GM18498 (cell line): ENCODE results near the gene TMEM178B.
"Not testable (repeated sequence)": the region's sequence is repeated elsewhere in the genome, so short reads cannot be mapped to it uniquely, and the experiment has no call there.

Source experiments
- ATAC-seq: cut with Tn5 transposase; IDR thresholded peaks from one replicate; pipeline ENCODE4 v1.9.1; 2021; ENCODE audit warnings: mild to moderate bottlenecking, moderate library complexity; ENCODE audit not compliant: unreplicated experiment

The TMEM178B gene

DNA sequence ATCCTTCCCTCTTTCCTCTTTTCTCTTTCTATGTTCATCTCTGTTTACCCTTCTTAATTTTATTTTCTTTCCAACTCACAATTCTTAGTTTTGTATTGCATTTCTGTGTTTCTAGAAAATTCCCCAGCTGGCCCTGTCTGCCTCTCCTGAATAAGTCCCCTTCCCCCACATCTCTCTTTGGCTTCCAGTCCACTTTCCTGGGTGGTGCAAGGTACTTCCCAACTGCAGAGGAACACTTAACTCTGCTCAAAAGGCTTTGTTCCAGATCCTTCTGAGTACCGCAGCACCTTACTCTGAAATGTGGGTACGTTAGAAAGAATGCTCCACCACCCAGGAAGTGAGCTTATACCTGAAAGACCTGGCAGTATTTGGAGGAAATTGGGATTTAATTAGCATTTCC, 227.0 kb downstream of the TMEM178B start:
- ATAC-seq: no peak

DNA sequence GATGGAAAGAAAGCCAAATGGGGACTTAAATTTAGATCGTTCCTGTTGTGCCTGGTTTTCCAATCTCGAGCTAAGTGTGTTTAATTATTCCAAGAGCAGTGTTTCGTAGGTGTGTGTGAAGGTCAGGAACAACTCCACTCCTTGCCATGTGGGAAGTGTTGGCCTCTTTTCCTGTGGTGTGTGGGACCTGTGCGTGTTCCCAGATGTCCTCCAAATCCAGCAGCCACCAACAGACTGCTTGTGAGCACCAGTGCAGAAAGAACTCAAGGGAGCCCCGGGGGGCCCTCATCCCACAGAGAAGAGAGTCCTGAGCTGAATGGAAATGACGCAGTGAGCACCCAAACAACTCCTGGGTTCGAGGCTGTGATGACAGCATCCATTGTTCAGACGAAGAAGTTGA, 227.7 kb downstream of the TMEM178B start:
- ATAC-seq: no peak

DNA sequence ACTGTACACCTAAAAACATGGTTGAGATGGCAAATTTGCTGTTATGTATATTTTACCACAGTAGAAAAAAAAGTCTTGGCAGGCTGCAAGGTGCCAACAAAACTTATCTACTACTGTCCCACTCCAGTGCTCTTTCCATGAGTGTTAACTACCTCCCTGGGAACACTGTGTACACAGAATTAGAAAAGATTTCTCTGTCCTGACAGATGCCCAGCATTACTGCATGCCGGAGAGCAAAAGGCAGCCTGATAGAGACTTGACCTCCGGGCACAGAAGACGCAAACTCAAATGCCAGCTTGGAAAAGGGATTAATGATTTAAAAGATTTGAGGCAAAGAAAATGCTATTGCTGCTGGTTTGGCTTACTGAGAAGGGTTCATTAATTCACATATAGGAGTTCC, 228.8 kb downstream of the TMEM178B start:
- ATAC-seq: no peak

DNA sequence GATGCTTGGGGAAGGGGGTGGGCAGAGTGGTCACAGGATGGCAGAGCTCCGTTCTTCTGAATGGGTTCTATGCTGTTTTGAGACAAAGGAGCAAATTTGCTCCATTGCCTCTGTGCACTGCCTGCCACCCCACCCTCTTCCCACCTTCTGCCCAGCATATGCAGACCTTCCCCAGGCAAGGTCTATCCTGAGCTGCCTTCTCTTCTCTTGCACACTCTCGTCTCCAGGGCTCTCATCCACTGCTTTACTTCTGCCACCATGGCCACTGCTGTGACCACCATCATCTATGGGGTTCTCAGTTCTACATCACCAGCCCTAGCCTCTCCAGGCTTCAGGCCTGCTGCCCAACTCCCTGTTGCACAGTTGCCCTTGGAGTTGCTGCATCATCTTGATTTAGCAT, 230.4 kb downstream of the TMEM178B start:
- ATAC-seq: no peak

DNA sequence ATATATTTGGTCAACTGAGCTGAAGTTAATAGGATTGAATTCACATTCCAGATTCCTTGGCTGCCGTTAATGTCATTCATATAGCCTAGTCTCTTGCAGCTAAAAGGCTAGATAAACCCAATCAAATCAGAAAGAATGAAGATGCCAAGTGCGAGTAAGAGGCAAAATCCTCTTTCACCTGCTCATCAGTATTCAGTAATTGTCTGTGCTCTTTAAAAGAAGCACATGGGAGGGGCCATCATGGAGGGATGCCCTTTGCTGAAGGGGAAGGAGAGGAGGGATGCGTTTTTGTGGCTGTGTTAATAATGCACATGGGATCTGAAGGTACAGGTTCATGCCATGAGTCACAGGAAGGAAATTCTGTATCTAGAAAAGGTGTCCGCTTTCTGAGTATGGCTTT, 232.2 kb downstream of the TMEM178B start:
- ATAC-seq: no peak

DNA sequence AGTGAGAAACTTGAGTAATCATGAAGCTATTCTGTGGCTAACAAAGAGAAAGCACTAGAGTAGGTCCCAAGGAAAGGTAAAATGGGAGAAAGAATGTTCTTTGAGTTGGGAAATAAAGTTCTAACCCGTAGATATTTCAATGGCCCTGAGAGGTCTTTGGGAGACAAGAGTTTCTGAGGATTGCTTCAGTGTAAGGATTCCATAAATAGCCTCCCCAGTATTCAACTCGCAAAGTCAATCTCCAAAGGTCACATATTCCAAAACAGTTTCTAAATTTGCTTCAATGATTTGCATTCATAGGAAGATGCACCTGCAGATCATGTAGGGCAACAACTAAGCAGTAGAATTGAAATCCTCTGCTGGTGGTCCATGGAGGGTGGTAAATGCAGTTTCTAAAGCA, 238.5 kb downstream of the TMEM178B start:
- no peak for ATAC-seq

DNA sequence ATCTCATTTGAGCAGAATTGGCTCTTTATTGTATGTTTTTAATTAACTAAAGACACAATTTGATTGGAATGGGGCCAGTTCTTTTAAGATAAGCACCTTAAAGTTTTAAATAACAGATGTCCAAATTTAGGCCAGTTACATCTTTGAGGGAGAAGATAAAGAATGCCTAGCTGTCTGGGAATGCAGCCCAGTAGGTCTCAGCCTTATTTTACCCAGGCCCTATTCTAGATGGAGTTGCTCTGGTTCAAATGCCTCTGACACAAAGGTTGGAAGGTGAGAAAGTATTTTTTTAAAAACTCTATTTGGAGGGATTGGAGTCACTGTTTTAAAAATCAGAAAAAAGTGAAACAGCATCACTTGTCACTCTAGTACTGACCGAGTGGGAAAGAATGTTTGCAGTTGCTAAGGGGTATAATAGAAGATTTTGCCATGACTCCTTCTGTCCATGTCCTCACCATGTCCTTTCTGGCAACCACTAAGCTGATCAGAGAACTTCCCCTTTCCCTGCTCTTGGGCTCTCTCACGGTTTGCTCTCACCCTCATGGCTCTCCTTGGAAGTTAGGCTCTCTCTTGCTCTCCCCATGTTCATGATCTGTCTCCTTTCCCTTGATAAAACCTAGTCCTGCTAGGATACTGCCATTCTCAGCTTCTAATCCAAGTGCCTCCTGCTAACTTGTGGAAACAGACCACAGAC, 239.1 kb downstream of the TMEM178B start:
- ATAC-seq: no peak

DNA sequence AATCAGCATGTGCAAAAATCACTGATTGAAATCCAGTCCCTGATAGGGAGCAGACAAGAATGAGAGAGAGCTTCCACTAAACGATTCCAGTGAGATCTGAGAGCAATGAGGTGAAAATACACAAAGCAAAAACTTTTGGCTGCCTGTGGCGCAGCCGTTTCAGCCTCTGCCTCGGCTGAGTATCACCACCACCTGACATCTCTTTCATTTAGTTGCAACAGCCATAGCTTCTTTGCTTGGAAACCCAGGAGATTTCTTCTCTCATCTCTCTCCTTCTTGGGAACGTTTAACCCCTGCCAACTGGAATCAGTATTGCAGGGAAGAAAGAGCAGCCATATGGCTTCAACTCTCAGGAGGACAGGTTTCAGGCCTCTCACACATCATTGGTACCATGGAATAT, 240.0 kb downstream of the TMEM178B start:
- ATAC-seq: no peak

DNA sequence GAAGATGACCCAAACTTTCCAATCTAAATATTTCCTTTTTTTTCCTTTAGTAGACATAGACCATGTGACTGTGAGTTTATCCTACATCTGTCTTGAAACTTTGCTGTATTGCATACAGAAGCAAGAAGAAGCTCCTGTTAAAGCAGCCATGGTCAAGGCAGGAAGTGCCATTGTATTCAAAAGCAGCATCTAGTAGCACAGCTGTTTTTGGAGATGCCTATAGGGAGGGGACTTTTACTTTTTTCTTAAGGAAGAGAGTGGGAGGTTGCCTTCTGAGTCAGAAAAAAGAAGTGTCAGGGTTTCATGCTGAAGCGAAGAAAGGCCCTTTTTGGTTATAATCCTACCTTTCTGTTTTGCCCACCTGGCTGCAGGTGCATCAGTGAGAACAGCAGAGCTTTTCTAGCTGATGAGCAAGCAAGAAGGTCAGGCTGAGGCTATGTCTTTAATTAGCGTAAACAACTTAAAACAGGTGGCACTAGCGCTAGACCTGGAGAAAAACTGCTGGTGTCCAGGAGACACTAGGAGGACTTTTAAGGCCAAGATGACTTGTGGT, 243.2 kb downstream of the TMEM178B start:
- no peak for ATAC-seq

DNA sequence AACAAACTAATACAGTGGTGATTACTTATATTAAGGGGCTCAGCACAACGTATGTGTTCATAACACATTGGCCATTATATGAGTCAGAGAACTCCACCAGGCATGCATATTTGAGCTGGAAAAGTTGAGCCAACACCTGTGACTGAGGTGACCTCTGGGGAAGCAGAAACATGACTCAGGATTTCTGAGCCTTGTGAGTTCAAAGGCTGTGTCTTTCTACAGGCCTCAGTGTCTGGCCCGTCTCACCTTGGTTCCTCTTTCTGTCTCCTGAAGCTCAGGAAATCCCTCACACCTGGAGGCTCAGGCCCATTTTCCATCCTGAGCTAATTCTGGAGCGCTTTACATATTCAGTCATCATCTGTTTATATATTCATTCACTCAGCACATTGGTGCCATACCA, 246.4 kb downstream of the TMEM178B start:
- no peak for ATAC-seq

DNA sequence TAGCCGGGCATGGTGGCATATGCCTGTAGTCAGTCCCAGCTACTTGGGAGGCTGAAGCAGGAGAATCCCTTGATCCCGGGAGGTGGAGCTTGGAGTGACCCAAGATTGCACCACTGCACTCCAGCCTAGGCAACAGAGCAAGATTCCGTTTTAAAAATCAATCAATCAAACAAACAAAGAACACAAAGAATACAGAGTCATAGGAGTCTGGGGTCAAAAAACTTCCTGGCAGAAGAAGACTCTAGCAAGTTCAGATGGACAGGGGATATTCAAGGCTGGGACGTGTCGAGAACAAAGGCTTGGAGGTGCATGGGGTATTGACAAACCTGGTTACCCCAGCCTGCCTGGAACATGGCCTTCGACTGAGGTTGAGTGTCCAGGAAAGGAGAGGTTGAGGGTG, 248.5 kb downstream of the TMEM178B start:
- no peak for ATAC-seq

DNA sequence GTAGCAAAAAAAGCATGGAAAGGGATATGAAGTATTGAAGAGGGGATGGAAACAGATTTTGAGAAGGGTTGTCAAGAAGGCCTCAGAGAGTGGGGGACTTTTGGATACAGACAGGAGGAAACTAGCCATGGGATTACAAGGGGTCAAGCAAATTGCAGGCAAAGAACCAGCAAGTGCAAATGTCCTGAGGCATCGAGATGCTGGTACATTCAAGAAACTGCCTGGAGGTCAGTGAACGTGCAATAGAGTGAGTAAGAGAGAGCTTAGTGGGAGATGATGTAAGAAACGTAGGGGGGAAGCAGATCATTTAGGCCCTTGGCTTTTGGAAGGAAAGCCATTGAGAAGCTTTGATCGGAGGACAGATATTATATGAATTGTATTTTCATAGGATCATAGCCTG, 250.0 kb downstream of the TMEM178B start:
- ATAC-seq: no peak

DNA sequence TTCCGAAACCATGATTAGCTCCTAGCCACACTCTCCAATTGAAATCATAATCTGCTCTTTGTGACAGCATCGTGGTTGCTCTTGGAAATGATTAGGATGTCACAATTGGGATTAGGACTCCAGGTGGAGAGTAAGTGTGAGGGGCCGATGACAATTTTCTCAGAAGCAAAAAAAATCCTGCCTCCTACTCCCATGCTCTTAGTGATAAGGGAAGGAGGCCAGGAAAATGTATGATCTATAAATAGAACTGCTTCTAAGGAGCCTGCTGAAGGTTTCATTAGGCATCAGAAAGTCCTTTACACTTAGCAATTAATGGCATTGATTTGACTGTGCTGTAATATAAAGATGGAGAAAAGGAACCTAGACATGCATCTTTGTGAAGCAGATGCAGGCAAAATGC, 251.0 kb downstream of the TMEM178B start:
- ATAC-seq: no peak

DNA sequence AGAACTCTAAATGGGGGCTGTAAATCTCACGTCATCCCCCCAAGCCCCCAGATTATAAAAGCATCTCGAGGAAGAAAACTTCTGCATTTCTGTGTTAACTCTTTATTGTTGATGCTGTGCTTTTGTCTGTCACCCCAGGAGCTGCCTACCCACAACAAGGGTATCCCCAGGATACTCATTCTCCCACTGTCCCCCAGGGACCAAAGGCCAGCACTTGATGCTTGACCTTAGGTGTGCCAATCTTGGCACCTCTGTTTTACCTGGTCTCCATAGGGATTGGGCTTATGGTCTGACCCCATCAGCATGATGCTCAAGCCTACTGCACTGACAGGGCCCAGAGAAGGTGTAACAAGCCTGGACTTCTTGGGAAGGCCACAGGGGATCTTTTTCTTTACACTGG, 251.4 kb downstream of the TMEM178B start:
- no peak for ATAC-seq

DNA sequence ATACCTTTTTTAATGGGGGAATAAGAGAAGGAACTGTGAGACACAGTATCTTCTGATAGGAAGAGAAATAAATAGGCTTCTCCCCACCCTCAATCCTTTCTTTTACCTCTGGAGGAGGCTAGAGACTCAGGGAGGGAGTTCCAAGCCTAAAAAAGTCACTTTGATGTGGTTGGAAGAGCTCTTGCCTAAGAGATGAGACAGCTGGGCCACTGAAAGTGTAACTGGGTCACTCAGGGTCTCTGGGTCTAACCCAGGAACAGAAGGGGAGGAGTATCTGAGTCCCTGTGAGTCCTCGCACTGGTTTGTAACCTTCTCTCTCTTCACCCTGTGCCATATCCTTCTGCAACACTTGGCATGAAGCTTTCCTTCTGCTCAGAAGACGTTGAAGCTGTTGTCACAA, 254.4 kb downstream of the TMEM178B start:
- no peak for ATAC-seq

DNA sequence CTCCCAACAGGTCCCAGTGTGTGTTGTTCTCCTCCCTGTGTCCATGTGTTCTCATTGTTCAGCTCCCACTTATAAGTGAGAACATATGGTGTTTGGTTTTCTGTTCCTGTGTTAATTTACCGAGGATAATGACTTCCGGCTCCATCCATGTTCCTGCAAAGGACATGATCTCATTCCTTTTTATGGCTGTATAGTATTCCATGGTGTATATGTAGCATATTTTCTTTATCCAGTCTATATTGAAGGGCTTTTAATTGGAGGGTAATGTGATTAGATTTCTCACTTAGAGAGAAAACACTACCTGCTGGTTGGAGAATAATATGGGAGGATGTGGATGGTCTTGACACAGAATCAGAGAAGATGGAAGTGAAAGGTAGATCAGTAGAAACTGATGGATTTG, 256.4 kb downstream of the TMEM178B start:
- not testable (repeated sequence) for ATAC-seq

DNA sequence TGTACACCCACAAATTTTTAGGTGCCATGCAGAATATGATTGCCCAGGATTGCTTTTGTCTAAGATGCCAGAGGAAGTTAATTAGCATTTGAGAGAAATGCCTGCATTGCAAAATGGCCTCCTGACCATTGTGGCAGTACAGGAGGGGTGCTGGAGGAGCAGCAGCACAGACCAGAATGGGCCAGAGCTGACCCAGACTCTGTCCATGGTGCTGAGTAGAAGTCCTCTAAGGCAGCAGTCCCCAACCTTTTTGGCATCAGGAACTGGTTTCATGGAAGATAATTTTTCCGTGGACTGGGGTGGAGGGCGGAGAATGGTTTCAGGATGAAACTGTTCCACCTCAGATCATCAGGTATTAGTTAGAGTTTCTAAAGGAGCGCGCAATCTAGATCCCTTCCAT, 259.6 kb downstream of the TMEM178B start:
- no peak for ATAC-seq

DNA sequence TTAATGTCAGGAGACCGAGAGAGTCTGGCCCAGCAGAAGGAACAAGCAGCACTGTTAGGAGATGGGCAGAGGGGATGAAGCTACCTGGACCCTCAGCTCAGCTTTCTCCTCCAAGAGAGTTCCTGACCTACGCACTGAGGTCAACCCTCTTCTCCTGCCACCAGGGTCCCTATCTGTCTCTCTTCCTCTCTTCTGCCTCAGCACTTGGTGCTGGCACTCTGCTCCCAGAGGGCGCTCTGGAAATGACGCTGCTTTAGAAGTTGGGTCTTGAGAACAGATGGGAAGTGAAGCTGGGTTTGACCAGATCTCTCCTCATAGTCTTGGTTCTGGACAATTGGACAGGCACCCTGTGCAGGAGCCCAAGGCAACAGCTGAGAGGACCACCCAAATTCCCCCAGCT, 261.3 kb downstream of the TMEM178B start:
- ATAC-seq: no peak

DNA sequence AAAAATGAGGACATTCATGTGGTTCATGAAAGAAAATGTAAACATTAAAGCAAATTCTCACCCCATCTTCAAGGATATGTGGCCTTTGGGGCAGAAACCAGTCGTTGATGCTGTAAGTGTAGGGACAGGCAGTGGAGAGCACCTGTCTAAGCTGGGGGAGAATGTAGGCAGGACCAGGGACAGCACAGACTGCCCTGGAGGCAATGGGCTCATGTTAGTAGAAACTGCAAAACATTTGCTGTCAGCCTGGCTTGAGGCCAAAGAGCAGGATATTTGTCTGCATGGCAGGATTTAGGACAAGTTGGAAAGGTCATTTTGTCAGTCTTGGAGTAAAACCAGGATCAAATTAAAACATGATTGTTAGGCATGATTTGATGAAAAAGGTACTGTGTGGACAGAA, 265.7 kb downstream of the TMEM178B start:
- ATAC-seq: no peak

DNA sequence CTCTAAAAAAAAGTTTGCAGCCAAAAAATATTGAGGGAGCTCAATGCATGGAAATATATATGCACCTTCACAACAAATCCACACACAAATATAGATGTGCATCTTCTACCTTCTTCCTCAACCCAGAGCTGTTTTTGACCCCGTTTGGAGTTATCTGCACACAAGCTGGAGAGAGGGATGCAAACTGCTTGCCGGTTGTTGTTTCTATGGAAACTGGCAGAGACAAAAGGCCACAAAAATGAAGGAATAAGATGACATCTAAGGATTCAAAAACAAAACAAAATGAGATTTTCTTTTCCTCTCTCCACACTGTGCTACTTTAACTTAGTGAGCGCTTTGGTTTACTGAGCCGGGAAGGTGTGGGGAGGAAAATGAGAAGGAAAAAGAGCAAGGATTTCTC, 267.1 kb downstream of the TMEM178B start:
- no peak for ATAC-seq

DNA sequence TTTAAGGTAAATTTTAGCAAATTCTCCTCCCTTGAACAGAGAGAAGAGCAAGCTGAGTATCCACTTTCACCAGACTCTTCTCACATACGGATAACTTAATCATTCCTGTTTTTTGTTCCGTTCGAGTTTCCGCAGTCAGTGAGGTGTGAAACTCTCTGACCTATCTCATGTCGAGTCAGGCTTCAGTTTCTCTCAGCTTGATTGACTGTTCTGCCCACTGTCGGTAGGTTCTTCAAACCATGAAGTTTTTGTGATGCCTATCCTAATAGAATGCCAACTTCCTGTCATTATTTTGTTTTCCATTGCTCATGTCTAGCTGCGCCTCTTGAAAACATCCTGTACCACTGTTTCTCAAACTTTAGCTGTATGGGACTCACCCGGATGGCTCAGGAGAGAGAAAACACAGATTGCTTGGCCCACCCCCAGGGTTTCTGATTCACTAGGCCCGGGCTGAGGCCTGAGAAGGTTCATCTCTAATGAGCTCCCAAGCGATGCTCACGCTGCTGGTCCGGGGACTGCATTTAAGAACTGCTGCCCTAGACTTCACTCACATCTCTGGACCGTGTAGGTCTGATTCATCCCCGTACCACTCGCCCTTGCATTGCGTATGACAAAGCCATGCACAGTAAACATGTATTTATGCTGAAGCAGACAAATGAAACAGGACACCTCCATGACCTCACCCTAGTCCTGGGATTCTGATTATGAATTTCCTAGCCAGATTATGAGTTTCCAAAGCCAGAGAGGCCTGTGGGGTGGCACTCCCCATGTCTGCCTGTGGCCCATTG, 269.0 kb downstream of the TMEM178B start:
- no peak for ATAC-seq

DNA sequence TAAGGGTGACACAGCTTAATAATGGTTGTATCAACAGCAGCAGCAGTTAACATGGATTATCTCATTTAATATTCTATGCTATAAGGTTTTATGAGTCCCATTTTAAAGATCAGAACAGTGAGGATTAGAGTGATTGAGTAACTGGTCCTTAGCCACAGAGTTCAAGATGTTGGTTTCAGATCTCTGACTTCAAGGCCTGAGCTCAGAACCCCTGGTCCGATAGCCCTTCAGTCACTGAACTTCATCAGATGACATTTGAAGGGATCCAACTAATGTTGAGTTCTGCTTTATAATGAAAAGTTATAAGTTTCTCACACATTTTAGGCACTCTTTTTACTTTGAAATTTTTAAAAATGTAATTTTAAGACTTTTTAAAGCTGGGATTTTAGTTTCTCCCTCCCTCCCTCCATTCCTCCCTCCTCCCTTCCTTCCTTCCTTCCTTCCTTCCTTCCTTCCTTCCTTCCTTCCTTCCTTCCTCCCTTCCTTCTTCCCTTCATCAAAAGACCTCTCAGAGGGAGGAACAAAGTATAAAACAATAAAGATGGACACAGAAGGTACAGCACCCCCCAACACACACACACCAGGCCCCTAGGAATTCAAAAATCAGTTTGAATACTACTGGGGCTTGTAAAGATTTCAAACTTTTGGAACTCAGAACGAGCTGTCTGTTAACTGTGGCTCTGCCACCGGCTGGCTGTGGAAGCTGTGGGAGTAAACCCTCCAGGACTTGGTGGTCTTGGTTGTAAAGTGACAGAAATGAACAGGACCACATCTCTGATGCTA, 270.5 kb downstream of the TMEM178B start:
- no peak for ATAC-seq
